Prostate gland (tissue), 2 donors: Measurements from ENCODE around the gene THSD4. TPM values are rescaled to one million over a fixed set of nuclear protein-coding genes. Genes with fewer than 3 reads are reported as not detected.

Experiments
- DNase-seq: peaks from one replicate; pipeline ENCODE4 v3.0.0-alpha.2; 2019; ENCODE audit warnings: low spot score
- H3K27ac ChIP-seq, 2 donors: fragments of 200-600 bp; sonication (generic); 2 replicates each; pipeline ENCODE4 v1.5.1; 2017 to 2019
- H3K27me3 ChIP-seq: fragments of 200-600 bp; sonication (generic); replicated peaks from 2 replicates; pipeline ENCODE4 v1.5.1; 2019; ENCODE audit not compliant: insufficient read depth
- H3K36me3 ChIP-seq, 2 donors: fragments of 200-600 bp; sonication (generic); 1 replicate in 1 of 2; 2 replicates in 1 of 2; pipeline versions ENCODE4 v1.5.1 to v1.8.1; 2017 to 2019
- H3K4me1 ChIP-seq: fragments of 200-600 bp; sonication (generic); replicated peaks from 2 replicates; pipeline ENCODE4 v1.5.1; 2019
- H3K4me3 ChIP-seq, 2 donors: fragments of 200-600 bp; sonication (generic); 2 replicates each; pipeline ENCODE4 v1.5.1; 2017 to 2019
- H3K9me3 ChIP-seq: fragments of 200-600 bp; sonication (generic); 2 replicates; pipeline ENCODE4 v1.5.1; 2017
- POLR2A ChIP-seq: fragments of 450-650 bp; IDR thresholded peaks from one replicate; pipeline ENCODE4 v1.6.1; 2016; ENCODE audit warnings: antibody characterized with exemption, mild to moderate bottlenecking
- POLR2AphosphoS5 ChIP-seq: sonication (generic); formaldehyde crosslinking; IDR thresholded peaks from one replicate; pipeline ENCODE4 v1.6.1; 2017; ENCODE audit warnings: antibody characterized with exemption
- WGBS: methylation state at CpG from one replicate; pipeline ENCODE4 v1.1.5; 2018; 5-methylcytosine and 5-hydroxymethylcytosine counted together
- intact Hi-C: fragments of 100-400 bp; cut with DNase I; formaldehyde crosslinking; loops from one replicate; pipeline ENCODE4 v1.14.2; 2022
- total RNA-seq, 2 donors: library from RNA; depleted of rRNA; stranded (reverse); fragments of >200 nt; gene quantifications; one replicate each; pipeline ENCODE4 v1.1.0, GENCODE V29; 2016
- TF ChIP-seq, protein P1 (sequence below), 4 experiments: fragments of 200-600 bp in 2 of 4; fragments of 450-650 bp in 2 of 4; sonication (generic) in 2 of 4; IDR thresholded peaks; 1 replicate in 3 of 4; 2 replicates in 1 of 4; pipeline ENCODE4 v1.5.1; 2016 to 2019; ENCODE audit warnings: antibody characterized with exemption in 4 of 4, mild to moderate bottlenecking in 2 of 4, moderate library complexity in 2 of 4

THSD4 gene
- total RNA-seq, 2 donors from 2014 or later = 84.1 to 223 TPM

- H3K27me3 ChIP-seq = no peaks in the 10 kb centered on the region
- H3K4me1 ChIP-seq = no peaks in the 10 kb centered on the region
- TF ChIP-seq POLR2A = no peak
- TF ChIP-seq POLR2AphosphoS5 = no peak
- TF ChIP-seq, protein P1, sequence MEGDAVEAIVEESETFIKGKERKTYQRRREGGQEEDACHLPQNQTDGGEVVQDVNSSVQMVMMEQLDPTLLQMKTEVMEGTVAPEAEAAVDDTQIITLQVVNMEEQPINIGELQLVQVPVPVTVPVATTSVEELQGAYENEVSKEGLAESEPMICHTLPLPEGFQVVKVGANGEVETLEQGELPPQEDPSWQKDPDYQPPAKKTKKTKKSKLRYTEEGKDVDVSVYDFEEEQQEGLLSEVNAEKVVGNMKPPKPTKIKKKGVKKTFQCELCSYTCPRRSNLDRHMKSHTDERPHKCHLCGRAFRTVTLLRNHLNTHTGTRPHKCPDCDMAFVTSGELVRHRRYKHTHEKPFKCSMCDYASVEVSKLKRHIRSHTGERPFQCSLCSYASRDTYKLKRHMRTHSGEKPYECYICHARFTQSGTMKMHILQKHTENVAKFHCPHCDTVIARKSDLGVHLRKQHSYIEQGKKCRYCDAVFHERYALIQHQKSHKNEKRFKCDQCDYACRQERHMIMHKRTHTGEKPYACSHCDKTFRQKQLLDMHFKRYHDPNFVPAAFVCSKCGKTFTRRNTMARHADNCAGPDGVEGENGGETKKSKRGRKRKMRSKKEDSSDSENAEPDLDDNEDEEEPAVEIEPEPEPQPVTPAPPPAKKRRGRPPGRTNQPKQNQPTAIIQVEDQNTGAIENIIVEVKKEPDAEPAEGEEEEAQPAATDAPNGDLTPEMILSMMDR (IDR thresholded peaks at IDR 0.05) = no peak
- no peak for DNase-seq
- intact Hi-C loops = no loop called here
- WGBS = 48% methylated on average over 1 of the region's 1 CpG
- H3K36me3 ChIP-seq = no peaks in the 10 kb centered on the region
- no peak overlapping the region for H3K4me3 ChIP-seq
- no peaks in the 10 kb centered on the region for H3K9me3 ChIP-seq
- no peak overlapping the region for H3K27ac ChIP-seq
Measured at GRCh38 chr15:71461748-71462147, 346.5 kb downstream of the THSD4 start.

GRCh38 chr15:71462638-71463037 is 347.4 kb downstream of the THSD4 start:
- no peaks in the 10 kb centered on the region for H3K36me3 ChIP-seq
- 81% methylated on average over 1 of the region's 1 CpG for WGBS
- TF ChIP-seq POLR2A = no peak
- TF ChIP-seq, protein P1 (IDR thresholded peaks at IDR 0.05) = no peak
- no peak for TF ChIP-seq POLR2AphosphoS5
- intact Hi-C loops = no loop called here
- no peak overlapping the region for H3K4me3 ChIP-seq
- H3K27ac ChIP-seq = no peak overlapping the region
- no peak for DNase-seq
- H3K27me3 ChIP-seq = no peaks in the 10 kb centered on the region
- H3K4me1 ChIP-seq = no peaks in the 10 kb centered on the region
- H3K9me3 ChIP-seq = no peaks in the 10 kb centered on the region

DNA sequence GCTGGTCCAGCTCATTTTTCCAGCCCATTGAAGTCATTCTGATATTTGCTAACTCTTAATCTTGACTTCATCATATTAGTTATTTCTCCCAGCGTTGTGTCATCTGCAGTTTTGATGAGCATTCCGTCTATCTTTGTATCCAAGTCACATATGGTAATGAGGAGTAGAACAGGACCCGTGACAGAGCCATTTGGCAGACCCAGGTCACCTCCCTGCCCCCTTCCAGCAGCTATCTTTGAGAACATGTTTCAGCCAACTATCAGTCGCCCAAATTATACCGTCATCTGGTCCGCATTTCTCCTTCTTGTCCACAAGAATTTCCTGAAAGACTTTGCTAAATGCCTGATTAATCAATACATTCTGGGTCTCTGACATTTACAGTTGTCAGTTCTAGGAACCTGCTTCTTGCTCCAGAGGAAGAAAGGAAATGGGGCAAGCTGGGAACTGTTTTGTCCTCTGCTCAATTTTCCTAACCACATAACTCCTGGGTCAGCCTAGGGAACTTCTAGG is 347.9 kb downstream of the THSD4 start:
- Histone ChIP-seq H3K4me1 (no peaks in the 10 kb centered on the region), H3K36me3 (no peaks in the 10 kb centered on the region), H3K9me3 (no peaks in the 10 kb centered on the region), H3K27me3 (no peaks in the 10 kb centered on the region), H3K4me3 (no peak overlapping the region), H3K27ac (no peak overlapping the region)
- DNase-seq = no peak
- WGBS = 93% methylated on average over 6 of the region's 6 CpGs
- TF ChIP-seq, protein P1 (IDR thresholded peaks at IDR 0.05) = no peak
- no peak for TF ChIP-seq POLR2AphosphoS5
- no peak for TF ChIP-seq POLR2A
- intact Hi-C loops = no loop called here

GRCh38 chr15:71465131-71465955 is 350.1 kb downstream of the THSD4 start:
- no peak overlapping the region for H3K4me3 ChIP-seq
- WGBS = 49% methylated on average over 3 of the region's 3 CpGs
- TF ChIP-seq POLR2A (no peak), POLR2AphosphoS5 (no peak)
- TF ChIP-seq, protein P1 (IDR thresholded peaks at IDR 0.05) = no peak
- H3K9me3 ChIP-seq = no peaks in the 10 kb centered on the region
- no peak for DNase-seq
- H3K27ac ChIP-seq = no peak overlapping the region
- H3K36me3 ChIP-seq = no peaks in the 10 kb centered on the region
- no peaks in the 10 kb centered on the region for H3K4me1 ChIP-seq
- H3K27me3 ChIP-seq = no peaks in the 10 kb centered on the region
- intact Hi-C loops = no loop called here

DNA sequence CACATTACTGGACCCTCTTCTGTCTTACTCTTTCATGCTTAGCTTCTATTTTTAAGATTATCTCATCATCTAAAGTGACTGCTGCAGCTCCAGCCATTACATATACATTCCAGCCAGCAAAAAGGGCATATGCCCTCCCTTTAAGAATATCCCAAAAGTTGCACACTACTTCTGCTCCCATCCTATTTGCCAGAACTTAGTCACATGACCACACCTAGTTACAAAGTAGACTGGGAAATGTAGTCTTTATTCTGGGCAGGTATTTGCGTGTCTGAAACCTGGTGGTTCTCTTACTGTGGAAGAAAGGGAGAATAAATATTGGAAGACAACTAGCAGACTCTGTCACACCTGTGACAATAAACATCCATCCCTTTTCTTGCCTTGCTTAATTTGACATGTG is 353.4 kb downstream of the THSD4 start:
- 100% methylated on average over 1 of the region's 1 CpG for WGBS
- intact Hi-C loops = no loop called here
- H3K4me1 ChIP-seq = no peaks in the 10 kb centered on the region
- no peak for DNase-seq
- H3K27ac ChIP-seq = no peak overlapping the region
- TF ChIP-seq POLR2A (no peak), POLR2AphosphoS5 (no peak)
- TF ChIP-seq, protein P1 (IDR thresholded peaks at IDR 0.05) = no peak
- no peaks in the 10 kb centered on the region for H3K27me3 ChIP-seq
- H3K36me3 ChIP-seq = no peaks in the 10 kb centered on the region
- no peaks in the 10 kb centered on the region for H3K9me3 ChIP-seq
- no peak overlapping the region for H3K4me3 ChIP-seq
